GM23338 (cell line): ENCODE results near the gene SF3B4. TPM values are rescaled to one million over a fixed set of nuclear protein-coding genes. Genes with fewer than 3 reads are reported as not detected.

ENCODE experiments used
- ATAC-seq: fragments of 200-7000 bp; cut with Tn5 transposase; 3 replicates; pipeline ENCODE4 v1.9.1; 2020
- DNase-seq: peaks from one replicate; pipeline ENCODE4 v3.0.0-alpha.2; 2015; ENCODE audit warnings: low spot score
- H2AFZ ChIP-seq: fragments of 200-600 bp; sonication (generic); 2 replicates; pipeline ENCODE4 v1.8.0; 2016; ENCODE audit warnings: antibody characterized with exemption, mild to moderate bottlenecking, moderate library complexity
- H3F3A ChIP-seq: fragments of 200-600 bp; sonication (generic); replicated peaks from 2 replicates; pipeline ENCODE4 v1.8.0; 2017; ENCODE audit warnings: antibody characterized with exemption, mixed run types, low read depth
- H3K27ac ChIP-seq: fragments of 200-600 bp; sonication (generic); 2 replicates; pipeline ENCODE4 v1.6.1; 2016; ENCODE audit warnings: low read depth
- H3K27me3 ChIP-seq: fragments of 200-600 bp; sonication (generic); 2 replicates; pipeline ENCODE4 v1.8.0; 2016; ENCODE audit warnings: mild to moderate bottlenecking, mixed run types, moderate library complexity; ENCODE audit not compliant: insufficient read depth
- H3K36me3 ChIP-seq: fragments of 200-600 bp; sonication (generic); 2 replicates; pipeline ENCODE4 v1.8.0; 2016; ENCODE audit warnings: mild to moderate bottlenecking; ENCODE audit not compliant: insufficient read depth
- H3K4me1 ChIP-seq: fragments of 200-600 bp; sonication (generic); 2 replicates; pipeline ENCODE4 v1.8.0; 2016; ENCODE audit warnings: mild to moderate bottlenecking, moderate library complexity; ENCODE audit not compliant: insufficient read depth
- H3K4me2 ChIP-seq: fragments of 200-600 bp; sonication (generic); 2 replicates; pipeline ENCODE4 v1.7.1; 2017; ENCODE audit warnings: mixed run types
- H3K4me3 ChIP-seq: fragments of 200-600 bp; sonication (generic); 2 replicates; pipeline ENCODE4 v1.6.1; 2016; ENCODE audit warnings: mixed run types
- H3K79me2 ChIP-seq: fragments of 200-600 bp; sonication (generic); replicated peaks from 2 replicates; pipeline ENCODE4 v1.8.0; 2017; ENCODE audit warnings: mild to moderate bottlenecking; ENCODE audit not compliant: insufficient read depth
- H3K9me2 ChIP-seq: fragments of 200-600 bp; sonication (generic); 2 replicates; pipeline ENCODE4 v1.8.0; 2017; ENCODE audit not compliant: insufficient read depth
- H4K20me1 ChIP-seq: fragments of 200-600 bp; sonication (generic); replicated peaks from 2 replicates; pipeline ENCODE4 v1.8.0; 2017; ENCODE audit warnings: mild to moderate bottlenecking; ENCODE audit not compliant: insufficient read depth
- H3K27ac Mint-ChIP-seq: 2 replicates; pipeline ENCODE4 v1.8.0; 2020; ENCODE audit warnings: inconsistent platforms, mild to moderate bottlenecking, moderate library complexity, mixed read lengths
- H3K27me3 Mint-ChIP-seq: 3 replicates; pipeline ENCODE4 v1.8.0; 2022; ENCODE audit warnings: low read depth, mild to moderate bottlenecking, moderate library complexity, mixed read lengths, inconsistent platforms; ENCODE audit not compliant: insufficient read depth, poor library complexity
- H3K36me3 Mint-ChIP-seq: 3 replicates; pipeline ENCODE4 v1.8.0; 2021; ENCODE audit warnings: low read depth, mild to moderate bottlenecking, inconsistent platforms, moderate library complexity, mixed read lengths
- H3K4me1 Mint-ChIP-seq: 3 replicates; pipeline ENCODE4 v1.8.0; 2020; ENCODE audit warnings: mild to moderate bottlenecking, inconsistent platforms, mixed read lengths
- H3K4me3 Mint-ChIP-seq: 3 replicates; pipeline ENCODE4 v1.8.0; 2021; ENCODE audit warnings: moderate library complexity, mild to moderate bottlenecking, inconsistent platforms, mixed read lengths
- H3K9me3 Mint-ChIP-seq: 3 replicates; pipeline ENCODE4 v1.8.0; 2020; ENCODE audit warnings: moderate library complexity, mild to moderate bottlenecking, inconsistent platforms, mixed read lengths
- CREB1 ChIP-seq: fragments of 250-450 bp; sonication (Bioruptor Pico); IDR thresholded peaks from 2 replicates; pipeline ENCODE4 v1.5.0; 2020; ENCODE audit warnings: low read depth, mild to moderate bottlenecking, moderate library complexity
- EZH2 ChIP-seq: fragments of 200-600 bp; sonication (generic); IDR thresholded peaks from one replicate; pipeline ENCODE4 v1.8.0; 2017; ENCODE audit warnings: antibody characterized with exemption, mild to moderate bottlenecking, low read depth; ENCODE audit not compliant: unreplicated experiment
- EZH2phosphoT487 ChIP-seq: fragments of 200-600 bp; sonication (generic); IDR thresholded peaks from one replicate; pipeline ENCODE4 v1.8.1; 2018; ENCODE audit warnings: antibody characterized with exemption; ENCODE audit not compliant: unreplicated experiment
- JUNB ChIP-seq: IDR thresholded peaks from one replicate; pipeline ENCODE4 v1.6.1; 2016; ENCODE audit warnings: antibody characterized with exemption; ENCODE audit not compliant: unreplicated experiment
- NANOG ChIP-seq: IDR thresholded peaks from 2 replicates; pipeline ENCODE4 v1.6.1; 2016; ENCODE audit warnings: antibody characterized with exemption, borderline replicate concordance
- POLR2AphosphoS5 ChIP-seq: IDR thresholded peaks from 2 replicates; pipeline ENCODE4 v1.6.1; 2016; ENCODE audit warnings: antibody characterized with exemption, low read depth
- STAT1 ChIP-seq: IDR thresholded peaks from one replicate; pipeline ENCODE4 v1.6.1; 2016; ENCODE audit warnings: antibody characterized with exemption; ENCODE audit not compliant: unreplicated experiment
- ZNF114 ChIP-seq: fragments of 250-450 bp; sonication (Bioruptor Pico); IDR thresholded peaks from 2 replicates; pipeline ENCODE4 v1.5.0; 2020; ENCODE audit warnings: mild to moderate bottlenecking, moderate library complexity
- ZNF331 ChIP-seq: fragments of 250-450 bp; sonication (Bioruptor Pico); IDR thresholded peaks from 2 replicates; pipeline ENCODE4 v1.5.0; 2020; ENCODE audit warnings: low read depth, mild to moderate bottlenecking, moderate library complexity
- polyA plus RNA-seq: library from polyadenylated mRNA; unstranded; fragments of >200 nt; fragmentation: Nextera tagmentation; extraction: Ambion mirVana; gene quantifications from 2 replicates; pipeline ENCODE4 v1.2.1, GENCODE V29; 2016
- total RNA-seq: library from RNA; depleted of rRNA; stranded (reverse); fragments of >200 nt; shearing (Covaris generic); gene quantifications from 2 replicates; pipeline ENCODE4 v1.2.3, GENCODE V29; 2014
- TF ChIP-seq, protein P1 (sequence below), 2 experiments: fragments of 200-600 bp in 1 of 2; sonication (generic) in 1 of 2; conservative IDR thresholded peaks; 2 replicates each; pipeline versions ENCODE4 v1.5.1 to v1.6.1; 2016 to 2017; ENCODE audit warnings: antibody characterized with exemption in 2 of 2, low read depth in 2 of 2, mild to moderate bottlenecking in 2 of 2, moderate library complexity in 1 of 2
- TF ChIP-seq, protein P2 (sequence below): IDR thresholded peaks from one replicate; pipeline ENCODE4 v1.6.1; 2018; ENCODE audit warnings: antibody characterized with exemption; ENCODE audit not compliant: unreplicated experiment
- TF ChIP-seq, protein P3 (sequence below): fragments of 250-450 bp; sonication (Bioruptor Pico); IDR thresholded peaks from 2 replicates; pipeline ENCODE4 v1.5.0; 2020; ENCODE audit warnings: mild to moderate bottlenecking, moderate library complexity
- TF ChIP-seq, protein P4 (sequence below): IDR thresholded peaks from 2 replicates; pipeline ENCODE4 v1.6.1; 2016; ENCODE audit warnings: antibody characterized with exemption

SF3B4 gene
- total and polyA plus RNA-seq, 2 experiments from 2014 or later: 48.7 to 84.0 TPM

DNA sequence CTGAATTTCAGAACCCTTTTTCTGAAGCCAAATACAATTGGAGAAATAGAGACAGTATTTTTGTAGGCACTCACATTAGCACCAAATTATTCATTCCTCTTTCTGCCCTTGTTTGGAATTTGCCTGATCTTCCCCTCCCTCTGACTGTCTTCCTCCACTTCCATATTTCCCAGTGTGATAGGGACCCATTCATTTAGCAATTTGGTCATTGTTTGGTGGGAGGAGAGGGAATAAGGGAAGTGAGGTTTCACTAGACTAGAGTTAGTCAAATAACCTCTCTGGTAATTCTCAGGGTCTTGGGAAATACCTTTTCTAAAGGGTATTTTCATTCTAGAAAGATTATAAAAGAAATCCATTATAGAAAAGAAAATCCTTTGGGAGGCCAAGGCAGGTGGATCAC lies 40.0 kb upstream of the SF3B4 start:
- no peaks in the 10 kb centered on the region for H3K4me1 Mint-ChIP-seq

More for the DNA sequence above, 40.0 kb upstream of the SF3B4 start:
- H3K36me3 ChIP-seq: peaks cover 21% of the 10 kb centered on the region
- H3K27me3 ChIP-seq: no peaks in the 10 kb centered on the region
- H3K9me2 ChIP-seq: no peaks in the 10 kb centered on the region
- Mint-ChIP-seq H3K4me3 (no peak overlapping the region), H3K36me3 (peaks cover 41% of the 10 kb centered on the region), H3K27ac (no peak overlapping the region), H3K27me3 (no peaks in the 10 kb centered on the region), H3K9me3 (no peaks in the 10 kb centered on the region)
- H3K4me1 ChIP-seq: no peaks in the 10 kb centered on the region
- H4K20me1 ChIP-seq: no peaks in the 10 kb centered on the region; the same call in 1 of the 2 replicates
- TF ChIP-seq, protein P1, sequence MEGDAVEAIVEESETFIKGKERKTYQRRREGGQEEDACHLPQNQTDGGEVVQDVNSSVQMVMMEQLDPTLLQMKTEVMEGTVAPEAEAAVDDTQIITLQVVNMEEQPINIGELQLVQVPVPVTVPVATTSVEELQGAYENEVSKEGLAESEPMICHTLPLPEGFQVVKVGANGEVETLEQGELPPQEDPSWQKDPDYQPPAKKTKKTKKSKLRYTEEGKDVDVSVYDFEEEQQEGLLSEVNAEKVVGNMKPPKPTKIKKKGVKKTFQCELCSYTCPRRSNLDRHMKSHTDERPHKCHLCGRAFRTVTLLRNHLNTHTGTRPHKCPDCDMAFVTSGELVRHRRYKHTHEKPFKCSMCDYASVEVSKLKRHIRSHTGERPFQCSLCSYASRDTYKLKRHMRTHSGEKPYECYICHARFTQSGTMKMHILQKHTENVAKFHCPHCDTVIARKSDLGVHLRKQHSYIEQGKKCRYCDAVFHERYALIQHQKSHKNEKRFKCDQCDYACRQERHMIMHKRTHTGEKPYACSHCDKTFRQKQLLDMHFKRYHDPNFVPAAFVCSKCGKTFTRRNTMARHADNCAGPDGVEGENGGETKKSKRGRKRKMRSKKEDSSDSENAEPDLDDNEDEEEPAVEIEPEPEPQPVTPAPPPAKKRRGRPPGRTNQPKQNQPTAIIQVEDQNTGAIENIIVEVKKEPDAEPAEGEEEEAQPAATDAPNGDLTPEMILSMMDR (conservative IDR thresholded peaks at IDR 0.05; ENCODE audit: low read depth in 2 of 2): no peak
- TF ChIP-seq JUNB (no peak), ZNF114 (CRISPR knock-in tag) (no peak), EZH2 (no peak), EZH2phosphoT487 (no peak), ZNF331 (CRISPR knock-in tag) (no peak), NANOG (no peak), STAT1 (no peak), POLR2AphosphoS5 (no peak), CREB1 (no peak)
- TF ChIP-seq, protein P2, sequence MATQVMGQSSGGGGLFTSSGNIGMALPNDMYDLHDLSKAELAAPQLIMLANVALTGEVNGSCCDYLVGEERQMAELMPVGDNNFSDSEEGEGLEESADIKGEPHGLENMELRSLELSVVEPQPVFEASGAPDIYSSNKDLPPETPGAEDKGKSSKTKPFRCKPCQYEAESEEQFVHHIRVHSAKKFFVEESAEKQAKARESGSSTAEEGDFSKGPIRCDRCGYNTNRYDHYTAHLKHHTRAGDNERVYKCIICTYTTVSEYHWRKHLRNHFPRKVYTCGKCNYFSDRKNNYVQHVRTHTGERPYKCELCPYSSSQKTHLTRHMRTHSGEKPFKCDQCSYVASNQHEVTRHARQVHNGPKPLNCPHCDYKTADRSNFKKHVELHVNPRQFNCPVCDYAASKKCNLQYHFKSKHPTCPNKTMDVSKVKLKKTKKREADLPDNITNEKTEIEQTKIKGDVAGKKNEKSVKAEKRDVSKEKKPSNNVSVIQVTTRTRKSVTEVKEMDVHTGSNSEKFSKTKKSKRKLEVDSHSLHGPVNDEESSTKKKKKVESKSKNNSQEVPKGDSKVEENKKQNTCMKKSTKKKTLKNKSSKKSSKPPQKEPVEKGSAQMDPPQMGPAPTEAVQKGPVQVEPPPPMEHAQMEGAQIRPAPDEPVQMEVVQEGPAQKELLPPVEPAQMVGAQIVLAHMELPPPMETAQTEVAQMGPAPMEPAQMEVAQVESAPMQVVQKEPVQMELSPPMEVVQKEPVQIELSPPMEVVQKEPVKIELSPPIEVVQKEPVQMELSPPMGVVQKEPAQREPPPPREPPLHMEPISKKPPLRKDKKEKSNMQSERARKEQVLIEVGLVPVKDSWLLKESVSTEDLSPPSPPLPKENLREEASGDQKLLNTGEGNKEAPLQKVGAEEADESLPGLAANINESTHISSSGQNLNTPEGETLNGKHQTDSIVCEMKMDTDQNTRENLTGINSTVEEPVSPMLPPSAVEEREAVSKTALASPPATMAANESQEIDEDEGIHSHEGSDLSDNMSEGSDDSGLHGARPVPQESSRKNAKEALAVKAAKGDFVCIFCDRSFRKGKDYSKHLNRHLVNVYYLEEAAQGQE: no peak
- TF ChIP-seq, protein P3, sequence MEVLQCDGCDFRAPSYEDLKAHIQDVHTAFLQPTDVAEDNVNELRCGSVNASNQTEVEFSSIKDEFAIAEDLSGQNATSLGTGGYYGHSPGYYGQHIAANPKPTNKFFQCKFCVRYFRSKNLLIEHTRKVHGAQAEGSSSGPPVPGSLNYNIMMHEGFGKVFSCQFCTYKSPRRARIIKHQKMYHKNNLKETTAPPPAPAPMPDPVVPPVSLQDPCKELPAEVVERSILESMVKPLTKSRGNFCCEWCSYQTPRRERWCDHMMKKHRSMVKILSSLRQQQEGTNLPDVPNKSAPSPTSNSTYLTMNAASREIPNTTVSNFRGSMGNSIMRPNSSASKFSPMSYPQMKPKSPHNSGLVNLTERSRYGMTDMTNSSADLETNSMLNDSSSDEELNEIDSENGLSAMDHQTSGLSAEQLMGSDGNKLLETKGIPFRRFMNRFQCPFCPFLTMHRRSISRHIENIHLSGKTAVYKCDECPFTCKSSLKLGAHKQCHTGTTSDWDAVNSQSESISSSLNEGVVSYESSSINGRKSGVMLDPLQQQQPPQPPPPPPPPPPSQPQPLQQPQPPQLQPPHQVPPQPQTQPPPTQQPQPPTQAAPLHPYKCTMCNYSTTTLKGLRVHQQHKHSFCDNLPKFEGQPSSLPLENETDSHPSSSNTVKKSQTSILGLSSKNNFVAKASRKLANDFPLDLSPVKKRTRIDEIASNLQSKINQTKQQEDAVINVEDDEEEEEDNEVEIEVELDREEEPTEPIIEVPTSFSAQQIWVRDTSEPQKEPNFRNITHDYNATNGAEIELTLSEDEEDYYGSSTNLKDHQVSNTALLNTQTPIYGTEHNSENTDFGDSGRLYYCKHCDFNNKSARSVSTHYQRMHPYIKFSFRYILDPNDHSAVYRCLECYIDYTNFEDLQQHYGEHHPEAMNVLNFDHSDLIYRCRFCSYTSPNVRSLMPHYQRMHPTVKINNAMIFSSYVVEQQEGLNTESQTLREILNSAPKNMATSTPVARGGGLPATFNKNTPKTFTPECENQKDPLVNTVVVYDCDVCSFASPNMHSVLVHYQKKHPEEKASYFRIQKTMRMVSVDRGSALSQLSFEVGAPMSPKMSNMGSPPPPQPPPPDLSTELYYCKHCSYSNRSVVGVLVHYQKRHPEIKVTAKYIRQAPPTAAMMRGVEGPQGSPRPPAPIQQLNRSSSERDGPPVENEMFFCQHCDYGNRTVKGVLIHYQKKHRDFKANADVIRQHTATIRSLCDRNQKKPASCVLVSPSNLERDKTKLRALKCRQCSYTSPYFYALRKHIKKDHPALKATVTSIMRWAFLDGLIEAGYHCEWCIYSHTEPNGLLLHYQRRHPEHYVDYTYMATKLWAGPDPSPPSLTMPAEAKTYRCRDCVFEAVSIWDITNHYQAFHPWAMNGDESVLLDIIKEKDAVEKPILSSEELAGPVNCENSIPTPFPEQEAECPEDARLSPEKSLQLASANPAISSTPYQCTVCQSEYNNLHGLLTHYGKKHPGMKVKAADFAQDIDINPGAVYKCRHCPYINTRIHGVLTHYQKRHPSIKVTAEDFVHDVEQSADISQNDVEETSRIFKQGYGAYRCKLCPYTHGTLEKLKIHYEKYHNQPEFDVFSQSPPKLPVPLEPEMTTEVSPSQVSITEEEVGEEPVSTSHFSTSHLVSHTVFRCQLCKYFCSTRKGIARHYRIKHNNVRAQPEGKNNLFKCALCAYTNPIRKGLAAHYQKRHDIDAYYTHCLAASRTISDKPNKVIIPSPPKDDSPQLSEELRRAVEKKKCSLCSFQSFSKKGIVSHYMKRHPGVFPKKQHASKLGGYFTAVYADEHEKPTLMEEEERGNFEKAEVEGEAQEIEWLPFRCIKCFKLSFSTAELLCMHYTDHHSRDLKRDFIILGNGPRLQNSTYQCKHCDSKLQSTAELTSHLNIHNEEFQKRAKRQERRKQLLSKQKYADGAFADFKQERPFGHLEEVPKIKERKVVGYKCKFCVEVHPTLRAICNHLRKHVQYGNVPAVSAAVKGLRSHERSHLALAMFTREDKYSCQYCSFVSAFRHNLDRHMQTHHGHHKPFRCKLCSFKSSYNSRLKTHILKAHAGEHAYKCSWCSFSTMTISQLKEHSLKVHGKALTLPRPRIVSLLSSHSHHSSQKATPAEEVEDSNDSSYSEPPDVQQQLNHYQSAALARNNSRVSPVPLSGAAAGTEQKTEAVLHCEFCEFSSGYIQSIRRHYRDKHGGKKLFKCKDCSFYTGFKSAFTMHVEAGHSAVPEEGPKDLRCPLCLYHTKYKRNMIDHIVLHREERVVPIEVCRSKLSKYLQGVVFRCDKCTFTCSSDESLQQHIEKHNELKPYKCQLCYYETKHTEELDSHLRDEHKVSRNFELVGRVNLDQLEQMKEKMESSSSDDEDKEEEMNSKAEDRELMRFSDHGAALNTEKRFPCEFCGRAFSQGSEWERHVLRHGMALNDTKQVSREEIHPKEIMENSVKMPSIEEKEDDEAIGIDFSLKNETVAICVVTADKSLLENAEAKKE: no peak
- TF ChIP-seq, protein P4, sequence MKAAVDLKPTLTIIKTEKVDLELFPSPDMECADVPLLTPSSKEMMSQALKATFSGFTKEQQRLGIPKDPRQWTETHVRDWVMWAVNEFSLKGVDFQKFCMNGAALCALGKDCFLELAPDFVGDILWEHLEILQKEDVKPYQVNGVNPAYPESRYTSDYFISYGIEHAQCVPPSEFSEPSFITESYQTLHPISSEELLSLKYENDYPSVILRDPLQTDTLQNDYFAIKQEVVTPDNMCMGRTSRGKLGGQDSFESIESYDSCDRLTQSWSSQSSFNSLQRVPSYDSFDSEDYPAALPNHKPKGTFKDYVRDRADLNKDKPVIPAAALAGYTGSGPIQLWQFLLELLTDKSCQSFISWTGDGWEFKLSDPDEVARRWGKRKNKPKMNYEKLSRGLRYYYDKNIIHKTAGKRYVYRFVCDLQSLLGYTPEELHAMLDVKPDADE: no peak
- no peak overlapping the region for H3K4me2 ChIP-seq
- DNase-seq (no peak), ATAC-seq (no peak)
- no peak overlapping the region for H3K27ac ChIP-seq
- H3F3A ChIP-seq: 0 out of 2 replicates have a peak, but pooled peaks cover 2% of the 10 kb centered on the region
- H2AFZ ChIP-seq: no peak overlapping the region
- no peaks in the 10 kb centered on the region for H3K79me2 ChIP-seq
- no peak overlapping the region for H3K4me3 ChIP-seq
